HL-60 (cell line): ENCODE results near the gene NTRK2.

Source experiments
- CTCF ChIP-seq: IDR thresholded peaks from one replicate; pipeline ENCODE4 v1.5.1; 2011; ENCODE audit warnings: low read length, control low read depth, inconsistent platforms; ENCODE audit not compliant: insufficient read depth
- GABPA ChIP-seq: IDR thresholded peaks from 2 replicates; pipeline ENCODE4 v1.6.1; 2012; ENCODE audit warnings: low read depth
- POLR2AphosphoS5 ChIP-seq: IDR thresholded peaks from 2 replicates; pipeline ENCODE4 v1.6.1; 2012; ENCODE audit warnings: low read depth
- REST ChIP-seq: IDR thresholded peaks from 2 replicates; pipeline ENCODE4 v1.6.1; 2012; ENCODE audit warnings: low read depth; ENCODE audit not compliant: insufficient replicate concordance
- SPI1 ChIP-seq: IDR thresholded peaks from 2 replicates; pipeline ENCODE4 v1.6.1; 2012; ENCODE audit warnings: low read depth, mild to moderate bottlenecking, borderline replicate concordance

- TF ChIP-seq CTCF = no peak
- TF ChIP-seq REST = no peak
- TF ChIP-seq POLR2AphosphoS5 = no peak
- TF ChIP-seq GABPA = no peak
- no peak for TF ChIP-seq SPI1
These were observed 281.6 kb downstream of the NTRK2 start for GRCh38 chr9:84950879-84951811.
